GM12874 (cell line): Measurements from ENCODE around the gene LACTB.

Experiments used
- CTCF ChIP-seq: IDR thresholded peaks from 2 replicates; pipeline ENCODE4 v1.5.1; 2011; ENCODE audit warnings: low read depth, mild to moderate bottlenecking, control low read depth, low read length, moderate library complexity; ENCODE audit not compliant: insufficient read depth

LACTB gene

GRCh38 chr15:63107895-63108546 is 13.6 kb upstream of the LACTB start:
- TF ChIP-seq CTCF = no peak

GRCh38 chr15:63109498-63109897 is 12.2 kb upstream of the LACTB start:
- TF ChIP-seq CTCF = no peak

DNA sequence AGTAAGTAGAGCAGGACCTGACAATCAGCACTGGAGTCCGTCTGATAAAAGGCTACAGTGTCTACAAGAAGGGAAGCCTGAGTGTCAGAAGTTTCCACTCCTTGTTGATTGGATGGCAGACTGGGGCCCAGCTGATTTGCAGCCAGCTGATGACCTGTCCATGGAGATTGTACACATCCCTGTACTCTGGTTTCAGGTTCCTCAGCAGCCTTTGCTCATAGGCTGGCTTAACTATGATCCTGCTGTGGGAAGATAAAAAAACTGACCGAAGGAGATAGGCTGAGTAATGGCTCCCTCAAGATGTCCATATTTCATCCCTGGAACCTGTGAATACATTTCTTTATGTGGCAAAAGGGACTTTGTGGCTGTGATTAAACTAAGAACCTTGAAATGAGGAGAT is 11.7 kb upstream of the LACTB start:
- TF ChIP-seq CTCF = no peak

DNA sequence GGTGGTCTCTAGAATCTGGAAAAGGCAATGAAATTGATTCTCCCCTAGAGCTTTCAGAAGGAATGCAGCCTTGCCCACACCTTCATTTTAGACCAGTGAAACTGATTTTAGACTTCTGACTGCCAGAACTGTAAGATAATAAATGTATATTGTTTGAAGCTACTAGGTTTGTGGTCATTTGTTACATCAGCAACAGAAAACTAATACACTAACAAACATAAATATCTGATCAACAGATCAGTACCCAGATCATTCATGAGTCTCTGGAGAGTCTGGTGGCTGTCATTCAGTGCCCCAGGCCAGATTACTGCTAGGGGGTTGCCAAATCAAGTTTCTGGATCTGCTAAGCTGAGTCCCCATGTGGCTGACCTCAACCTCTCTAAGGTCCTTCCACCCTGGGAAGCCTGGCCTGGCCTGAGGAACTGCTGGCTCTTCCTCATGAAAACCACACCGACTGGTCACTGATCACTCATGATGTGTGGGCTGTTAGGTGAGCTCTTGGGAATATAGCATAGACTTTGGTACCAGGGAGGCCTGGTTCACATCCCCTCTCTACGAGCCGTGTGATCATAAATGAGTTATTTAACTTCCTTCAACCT is 11.1 kb upstream of the LACTB start:
- TF ChIP-seq CTCF = no peak

DNA sequence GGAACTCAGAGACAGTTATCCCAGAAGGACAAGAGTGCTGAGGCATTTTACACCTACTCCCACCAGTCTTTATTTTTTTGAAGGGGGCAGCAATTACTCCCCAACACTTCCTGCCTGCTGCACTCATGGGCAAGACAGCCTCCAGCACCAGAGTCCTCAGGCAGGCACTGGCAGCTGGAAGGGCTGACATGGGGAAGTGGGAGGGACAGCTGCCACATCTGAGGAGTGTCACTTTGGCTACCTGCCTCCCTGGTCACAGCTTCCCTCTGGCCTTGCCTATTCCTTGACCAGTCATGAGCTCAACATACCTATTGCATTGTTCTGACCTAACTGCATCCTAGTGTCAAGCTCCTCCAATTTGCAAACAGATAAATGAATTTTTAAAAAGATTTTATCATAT is 10.2 kb upstream of the LACTB start:
- TF ChIP-seq CTCF = no peak

- no peak for TF ChIP-seq CTCF
Observed at GRCh38 chr15:63112871-63113270, 8.8 kb upstream of the LACTB start.

- no peak for TF ChIP-seq CTCF
Observed at GRCh38 chr15:63114465-63114864, 7.2 kb upstream of the LACTB start.

DNA sequence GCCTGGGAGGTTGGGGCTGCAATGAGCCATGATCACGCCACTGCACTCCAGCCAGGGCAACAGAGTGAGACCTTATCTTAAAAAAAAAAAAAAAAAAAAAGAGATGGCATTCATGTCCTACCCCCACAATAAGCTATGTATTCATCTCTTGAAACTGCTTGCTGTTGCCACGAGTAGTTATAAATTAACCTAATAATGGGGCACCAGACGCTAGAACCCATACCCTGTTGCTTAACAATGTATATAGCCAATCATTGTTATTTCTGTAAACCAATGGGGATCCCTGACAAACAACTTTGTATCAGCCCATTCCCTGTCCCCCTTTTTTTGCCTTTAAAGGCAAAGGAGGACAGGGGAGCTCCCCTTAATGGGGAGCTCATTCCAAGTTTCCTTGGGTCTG is 2.8 kb upstream of the LACTB start:
- TF ChIP-seq CTCF = no peak
